Measurements from ENCODE around the gene CHN2.

CHN2 gene

DNA sequence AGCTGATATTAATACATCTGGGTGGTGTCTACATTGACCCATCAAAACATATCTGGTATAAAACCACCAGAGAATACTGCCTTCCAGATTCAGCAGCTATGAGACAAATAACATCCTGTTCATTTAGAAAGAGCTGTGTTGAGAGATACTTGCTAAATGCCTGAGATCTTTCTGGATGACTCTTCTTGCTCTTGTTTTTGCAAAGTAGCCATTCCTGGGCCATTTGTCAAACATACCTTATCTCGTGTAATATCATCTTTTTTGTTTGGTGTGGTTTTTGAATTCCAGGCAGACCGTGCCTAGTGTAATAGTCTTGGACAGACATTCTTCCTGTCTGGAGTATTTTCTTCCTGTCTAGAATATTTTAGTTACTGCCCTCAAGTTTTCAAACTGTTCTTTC, 294.4 kb downstream of the CHN2 start:
- DNase-seq (ENCODE audit: low read depth): no peak
- TF ChIP-seq, protein P1, sequence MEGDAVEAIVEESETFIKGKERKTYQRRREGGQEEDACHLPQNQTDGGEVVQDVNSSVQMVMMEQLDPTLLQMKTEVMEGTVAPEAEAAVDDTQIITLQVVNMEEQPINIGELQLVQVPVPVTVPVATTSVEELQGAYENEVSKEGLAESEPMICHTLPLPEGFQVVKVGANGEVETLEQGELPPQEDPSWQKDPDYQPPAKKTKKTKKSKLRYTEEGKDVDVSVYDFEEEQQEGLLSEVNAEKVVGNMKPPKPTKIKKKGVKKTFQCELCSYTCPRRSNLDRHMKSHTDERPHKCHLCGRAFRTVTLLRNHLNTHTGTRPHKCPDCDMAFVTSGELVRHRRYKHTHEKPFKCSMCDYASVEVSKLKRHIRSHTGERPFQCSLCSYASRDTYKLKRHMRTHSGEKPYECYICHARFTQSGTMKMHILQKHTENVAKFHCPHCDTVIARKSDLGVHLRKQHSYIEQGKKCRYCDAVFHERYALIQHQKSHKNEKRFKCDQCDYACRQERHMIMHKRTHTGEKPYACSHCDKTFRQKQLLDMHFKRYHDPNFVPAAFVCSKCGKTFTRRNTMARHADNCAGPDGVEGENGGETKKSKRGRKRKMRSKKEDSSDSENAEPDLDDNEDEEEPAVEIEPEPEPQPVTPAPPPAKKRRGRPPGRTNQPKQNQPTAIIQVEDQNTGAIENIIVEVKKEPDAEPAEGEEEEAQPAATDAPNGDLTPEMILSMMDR (IDR thresholded peaks at IDR 0.05; ENCODE audit: control insufficient read depth, extremely low read depth, insufficient read depth): no peak

DNA sequence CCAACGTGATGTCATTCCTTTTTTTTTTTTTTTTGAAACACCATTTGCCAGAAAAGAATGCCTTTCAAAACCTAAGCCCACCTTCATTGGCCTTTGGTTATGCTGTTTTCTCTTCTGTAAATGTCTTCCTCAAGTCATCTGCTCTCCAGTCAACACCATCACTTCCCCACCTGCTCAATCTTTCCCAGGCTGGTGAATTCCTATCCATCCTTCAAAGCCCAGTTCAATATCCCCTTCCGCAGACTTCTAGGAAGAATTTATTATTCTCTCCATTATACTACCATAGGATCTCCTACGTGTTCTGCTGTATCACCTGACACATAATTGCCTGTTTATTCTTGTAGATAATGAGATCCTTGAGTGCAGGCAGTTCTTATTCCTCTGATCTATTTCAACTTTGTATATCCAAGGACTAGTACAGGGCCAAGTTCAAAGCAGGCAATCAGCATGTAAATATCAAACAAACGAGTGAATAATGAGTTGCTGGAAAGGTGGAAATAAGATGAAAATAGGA, 295.6 kb downstream of the CHN2 start:
- no peak for DNase-seq (ENCODE audit: low read depth)
- TF ChIP-seq, protein P1 (IDR thresholded peaks at IDR 0.05; ENCODE audit: control insufficient read depth, extremely low read depth, insufficient read depth): no peak
- no peak overlapping the region for H3K4me3 ChIP-seq (ENCODE audit: low read depth, low read length)

More for the DNA sequence above, 294.4 kb downstream of the CHN2 start:
- no peak overlapping the region for H3K4me3 ChIP-seq (ENCODE audit: low read depth, low read length)

DNA sequence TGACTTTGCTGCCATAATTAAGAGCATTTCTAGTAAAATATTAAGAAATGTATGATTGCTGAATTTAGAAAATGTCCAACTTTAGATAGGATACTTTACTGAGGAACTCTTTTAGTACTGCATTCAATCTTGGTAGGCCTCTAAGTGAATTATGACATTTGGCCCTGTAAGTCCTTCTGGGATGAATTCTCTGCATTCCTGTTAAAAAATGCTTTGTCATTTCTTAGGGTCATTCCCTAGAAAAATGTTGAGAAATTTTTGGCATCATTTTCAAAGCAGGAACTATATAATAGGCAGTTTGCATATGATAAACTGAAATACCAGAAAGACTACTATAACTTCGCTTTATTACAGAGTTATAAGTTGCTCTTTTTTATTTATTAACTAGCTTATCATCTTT, 299.8 kb downstream of the CHN2 start:
- DNase-seq (ENCODE audit: low read depth): no peak
- TF ChIP-seq, protein P1 (IDR thresholded peaks at IDR 0.05; ENCODE audit: control insufficient read depth, extremely low read depth, insufficient read depth): no peak
- H3K4me3 ChIP-seq (ENCODE audit: low read depth, low read length): no peak overlapping the region

DNA sequence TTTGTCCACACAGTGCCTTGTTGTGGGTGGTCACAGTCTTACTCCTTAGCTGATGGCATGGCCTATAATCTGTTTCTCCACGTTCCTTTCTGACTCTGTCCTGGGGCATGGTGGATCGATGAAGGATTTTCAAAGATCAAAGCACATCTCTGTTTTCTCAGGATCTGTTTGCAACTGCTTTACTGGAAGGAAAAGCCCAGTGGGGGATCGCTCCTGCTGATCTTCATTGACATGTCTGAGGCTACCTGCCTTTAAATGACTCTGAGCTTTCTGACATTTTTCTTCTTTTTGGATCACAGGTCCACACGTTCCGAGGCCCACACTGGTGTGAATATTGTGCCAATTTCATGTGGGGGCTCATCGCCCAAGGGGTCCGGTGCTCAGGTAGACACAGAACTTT, 301.1 kb downstream of the CHN2 start:
- DNase-seq (ENCODE audit: low read depth): no peak
- TF ChIP-seq, protein P1 (IDR thresholded peaks at IDR 0.05; ENCODE audit: control insufficient read depth, extremely low read depth, insufficient read depth): no peak
- no peak overlapping the region for H3K4me3 ChIP-seq (ENCODE audit: low read depth, low read length)

DNA sequence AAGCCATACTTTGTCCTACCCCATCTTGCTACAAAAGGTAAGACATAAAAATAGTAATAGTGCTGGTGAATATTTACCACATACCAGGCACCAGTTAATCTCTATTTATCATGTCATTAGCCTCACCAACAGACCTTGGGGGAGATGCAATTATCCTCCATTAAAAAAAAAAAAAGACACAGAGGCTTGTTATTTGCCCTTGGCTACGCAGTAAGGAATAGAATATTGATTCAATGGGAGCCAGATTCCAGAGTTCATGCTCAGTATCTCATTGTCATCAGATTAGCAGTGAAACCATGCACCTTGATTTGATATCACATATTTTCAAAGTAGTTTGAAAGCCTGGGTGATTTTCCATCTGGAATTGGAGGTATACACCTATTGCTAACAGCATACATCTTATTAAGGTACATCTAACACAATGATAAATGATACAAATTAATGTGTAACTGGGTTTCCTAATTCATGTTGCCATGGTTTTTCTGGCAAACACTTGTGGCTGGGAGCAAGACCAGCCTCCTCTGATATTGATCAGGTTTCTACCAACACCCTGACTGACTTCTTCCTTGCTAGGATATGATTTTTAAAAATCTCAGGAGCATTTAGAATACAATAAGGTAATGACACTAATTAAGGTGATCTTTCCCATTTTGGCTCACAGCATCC, 301.9 kb downstream of the CHN2 start:
- no peak overlapping the region for H3K4me3 ChIP-seq (ENCODE audit: low read depth, low read length)
- TF ChIP-seq, protein P1 (IDR thresholded peaks at IDR 0.05; ENCODE audit: control insufficient read depth, extremely low read depth, insufficient read depth): no peak
- DNase-seq (ENCODE audit: low read depth): no peak

DNA sequence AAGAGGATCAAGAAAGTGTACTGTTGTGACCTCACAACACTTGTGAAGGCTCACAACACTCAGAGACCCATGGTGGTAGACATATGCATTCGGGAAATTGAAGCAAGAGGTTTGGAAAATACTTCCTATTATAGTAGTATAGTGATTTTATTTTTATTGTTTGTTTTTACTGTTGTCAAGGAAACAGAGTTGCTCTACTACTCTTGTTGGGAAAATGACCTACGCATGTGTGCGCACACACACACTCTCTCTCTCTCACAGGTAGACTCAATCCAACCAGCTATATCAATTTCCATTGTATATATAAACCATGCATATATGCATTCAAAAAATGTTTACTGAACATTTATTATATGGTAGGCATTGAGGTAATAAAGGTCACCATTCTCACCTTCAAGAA, 305.4 kb downstream of the CHN2 start:
- TF ChIP-seq, protein P1 (IDR thresholded peaks at IDR 0.05; ENCODE audit: control insufficient read depth, extremely low read depth, insufficient read depth): no peak
- DNase-seq (ENCODE audit: low read depth): no peak
- no peak overlapping the region for H3K4me3 ChIP-seq (ENCODE audit: low read depth, low read length)

DNA sequence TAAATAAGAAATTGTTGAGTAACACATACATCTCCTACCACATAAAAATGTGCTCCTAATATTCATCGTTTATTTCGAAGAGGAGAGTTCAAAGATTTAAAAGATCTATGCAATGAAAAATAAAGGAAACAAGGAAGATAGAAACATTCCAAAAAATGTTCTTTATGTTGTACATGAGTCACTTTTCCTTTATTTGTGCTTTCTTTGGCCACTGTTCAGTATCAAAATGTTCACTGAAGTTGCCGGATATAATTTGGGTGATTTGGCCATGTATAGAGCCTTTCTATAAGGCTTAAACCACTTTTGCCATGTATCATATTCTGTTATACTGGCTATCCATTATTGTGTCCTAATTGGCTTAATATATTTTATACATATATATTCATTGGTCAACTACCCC, 306.1 kb downstream of the CHN2 start:
- TF ChIP-seq, protein P1 (IDR thresholded peaks at IDR 0.05; ENCODE audit: control insufficient read depth, extremely low read depth, insufficient read depth): no peak
- no peak overlapping the region for H3K4me3 ChIP-seq (ENCODE audit: low read depth, low read length)
- no peak for DNase-seq (ENCODE audit: low read depth)

Data from LNCaP clone FGC (cell line).